Measurements from ENCODE around the gene FBN1. TPM values are rescaled to one million over a fixed set of nuclear protein-coding genes. Genes with fewer than 3 reads are reported as not detected.

Gene FBN1
- total and polyA plus RNA-seq, 7 donors, result 7.7 to 40.6 (median 16.4) TPM

GRCh38 chr15:48432688-48433087 lies 212.8 kb downstream of the FBN1 start:
- no peak overlapping the region for H3K4me3 ChIP-seq
- no peaks in the 10 kb centered on the region for H3K27me3 ChIP-seq (ENCODE audit: insufficient read depth in 3 of 3, low read length in 2 of 3)
- no peaks in the 10 kb centered on the region for H3K4me1 ChIP-seq
- peaks cover 0 to 26% of the 10 kb centered on the region in 2 donors for H3K36me3 ChIP-seq (ENCODE audit: insufficient read depth in 1 of 2, low read depth in 1 of 2)
- TF ChIP-seq CTCF (IDR thresholded peaks at IDR 0.05), result no peak
- ATAC-seq (no peak), DNase-seq (no peak)
- H3K9me3 ChIP-seq, result no peaks in the 10 kb centered on the region
- H3K27ac ChIP-seq, result no peak overlapping the region
- 77 to 83% (median 80%) methylated on average over 7 of the region's 7 CpGs for WGBS, 3 donors
- intact Hi-C loops (cut with DNase I), result no loop called here

GRCh38 chr15:48427960-48428547 lies 217.5 kb downstream of the FBN1 start:
- no peak for TF ChIP-seq CTCF (IDR thresholded peaks at IDR 0.05)
- H3K27ac ChIP-seq, result no peak overlapping the region
- H3K4me1 ChIP-seq, result no peaks in the 10 kb centered on the region

GRCh38 chr15:48427479-48427878 lies 218.0 kb downstream of the FBN1 start:
- TF ChIP-seq CTCF (IDR thresholded peaks at IDR 0.05), result no peak
- 92 to 93% (median 93%) methylated on average over 6 of the region's 6 CpGs for WGBS, 3 donors
- peaks cover 0 to 24% of the 10 kb centered on the region in 2 donors for H3K36me3 ChIP-seq (ENCODE audit: insufficient read depth in 1 of 2, low read depth in 1 of 2)
- H3K4me1 ChIP-seq, result no peaks in the 10 kb centered on the region
- no peak for ATAC-seq
- H3K9me3 ChIP-seq, result no peaks in the 10 kb centered on the region
- intact Hi-C loops (cut with DNase I), result no loop called here
- no peak for DNase-seq
- H3K27me3 ChIP-seq (ENCODE audit: insufficient read depth in 3 of 3, low read length in 2 of 3), result no peaks in the 10 kb centered on the region
- no peak overlapping the region for H3K27ac ChIP-seq
- no peak overlapping the region for H3K4me3 ChIP-seq

More at GRCh38 chr15:48427960-48428547, 217.5 kb downstream of the FBN1 start:
- WGBS, 3 donors, result 74 to 79% (median 79%) methylated on average over 8 of the region's 8 CpGs
- H3K36me3 ChIP-seq (ENCODE audit: insufficient read depth in 1 of 2, low read depth in 1 of 2), result peaks cover 0 to 29% of the 10 kb centered on the region in 2 donors
- H3K27me3 ChIP-seq (ENCODE audit: insufficient read depth in 3 of 3, low read length in 2 of 3), result no peaks in the 10 kb centered on the region
- intact Hi-C loops (cut with DNase I), result no loop called here
- no peaks in the 10 kb centered on the region for H3K9me3 ChIP-seq
- ATAC-seq (no peak), DNase-seq (no peak)
- no peak overlapping the region for H3K4me3 ChIP-seq

- DNase-seq, result no peak
- TF ChIP-seq CTCF (IDR thresholded peaks at IDR 0.05), result no peak
- ATAC-seq, result no peak
- intact Hi-C loops (cut with DNase I), result no loop called here
- Histone ChIP-seq H3K4me3 (no peak overlapping the region), H3K9me3 (no peaks in the 10 kb centered on the region), H3K4me1 (no peaks in the 10 kb centered on the region), H3K36me3 (ENCODE audit: insufficient read depth in 1 of 2, low read depth in 1 of 2) (peaks cover 0 to 22% of the 10 kb centered on the region in 2 donors), H3K27ac (no peak overlapping the region), H3K27me3 (ENCODE audit: insufficient read depth in 3 of 3, low read length in 2 of 3) (no peaks in the 10 kb centered on the region)
- WGBS, 3 donors, result 80 to 85% (median 81%) methylated on average over 2 of the region's 2 CpGs
Observed at GRCh38 chr15:48426941-48427340, 218.6 kb downstream of the FBN1 start.

- H3K9me3 ChIP-seq, result no peaks in the 10 kb centered on the region
Observed at GRCh38 chr15:48426044-48426443, 219.5 kb downstream of the FBN1 start.

More at GRCh38 chr15:48426044-48426443, 219.5 kb downstream of the FBN1 start:
- intact Hi-C loops (cut with DNase I), result no loop called here
- no peak for ATAC-seq
- peaks cover 0 to 22% of the 10 kb centered on the region in 2 donors for H3K36me3 ChIP-seq (ENCODE audit: insufficient read depth in 1 of 2, low read depth in 1 of 2)
- no peak overlapping the region for H3K27ac ChIP-seq
- no peaks in the 10 kb centered on the region for H3K27me3 ChIP-seq (ENCODE audit: insufficient read depth in 3 of 3, low read length in 2 of 3)
- no peak for DNase-seq
- no peaks in the 10 kb centered on the region for H3K4me1 ChIP-seq
- no peak for TF ChIP-seq CTCF (IDR thresholded peaks at IDR 0.05)
- H3K4me3 ChIP-seq, result no peak overlapping the region
